NT2/D1 (cell line): Measurements from ENCODE around the gene MGARP.

Source experiments
- SUZ12 ChIP-seq: IDR thresholded peaks from 2 replicates; pipeline ENCODE4 v1.6.1; 2011; ENCODE audit not compliant: insufficient read length, insufficient read depth; ENCODE audit errors: extremely low read depth
- YY1 ChIP-seq: IDR thresholded peaks from 2 replicates; pipeline ENCODE4 v1.6.1; 2011; ENCODE audit not compliant: insufficient read length, insufficient read depth
- ZNF274 ChIP-seq: IDR thresholded peaks from 2 replicates; pipeline ENCODE4 v1.6.1; 2011; ENCODE audit warnings: mild to moderate bottlenecking, low read depth, low read length

GRCh38 chr4:139312552-139313332 is 32.7 kb upstream of the MGARP start:
- TF ChIP-seq YY1 (no peak), ZNF274 (no peak), SUZ12 (no peak)
